ENCODE data around the gene MIOX.
A peak's percentile ranks its signal among the peaks of the same experiment; 100 is the strongest.

Gene MIOX

GRCh38 chr22:50486561-50487289 lies at the start of gene MIOX:
TSS of gene MIOX (plus strand) at chr22:50486859. CDS start at chr22:50486898, 39 bp downstream.
- DNase-seq: no peak
- intact Hi-C loops (cut with DNase I): no loop called here

- no peak for DNase-seq
- intact Hi-C loops (cut with DNase I): no loop called here
Observed at GRCh38 chr22:50437511-50438304, 49.0 kb upstream of the MIOX start.

GRCh38 chr22:50438305-50439275 lies 48.1 kb upstream of the MIOX start:
- DNase-seq: no peak
- intact Hi-C loops (cut with DNase I): no loop called here

GRCh38 chr22:50439314-50439870 lies 47.3 kb upstream of the MIOX start:
- intact Hi-C loops (cut with DNase I): no loop called here
- peak in 13 of 42 donors; percentile 19 to 77 (median 44) for DNase-seq

- DNase-seq: no peak
- intact Hi-C loops (cut with DNase I): no loop called here
Observed at GRCh38 chr22:50439871-50440331, 46.8 kb upstream of the MIOX start.

- no peak for DNase-seq
- intact Hi-C loops (cut with DNase I): no loop called here
Observed at GRCh38 chr22:50440544-50441249, 46.0 kb upstream of the MIOX start.

- no peak for DNase-seq
- intact Hi-C loops (cut with DNase I): no loop called here
Observed at GRCh38 chr22:50441428-50441993, 45.1 kb upstream of the MIOX start.

GRCh38 chr22:50443197-50443596 lies 43.5 kb upstream of the MIOX start:
- intact Hi-C loops (cut with DNase I): no loop called here
- DNase-seq: no peak

GRCh38 chr22:50443801-50444625 lies 42.6 kb upstream of the MIOX start:
- peak in 1 of 42 donors; percentile 37 for DNase-seq
- intact Hi-C loops (cut with DNase I): no loop called here

- intact Hi-C loops (cut with DNase I): no loop called here
- no peak for DNase-seq
Observed at GRCh38 chr22:50444663-50445062, 42.0 kb upstream of the MIOX start.

- DNase-seq: peak in 6 of 42 donors; percentile 30 to 52 (median 44)
- intact Hi-C loops (cut with DNase I): no loop called here
Observed at GRCh38 chr22:50445071-50445879, 41.4 kb upstream of the MIOX start.

- intact Hi-C loops (cut with DNase I): no loop called here
- no peak for DNase-seq
Observed at GRCh38 chr22:50445880-50446707, 40.6 kb upstream of the MIOX start.

GRCh38 chr22:50446708-50447575 lies 39.7 kb upstream of the MIOX start:
- DNase-seq: no peak
- intact Hi-C loops (cut with DNase I): no loop called here
